Hematopoietic multipotent progenitor cell treated with erythropoietin and hydrocortisone succinate and interleukin-3 and kit ligand, for 4 days (in vitro differentiated cells): ENCODE results near the gene HIP1R.
A peak's percentile ranks its signal among the peaks of the same experiment; 100 is the strongest.

Source experiments
- DNase-seq: peaks from one replicate; pipeline ENCODE4 v3.0.0-alpha.2; 2015

Gene HIP1R

DNA sequence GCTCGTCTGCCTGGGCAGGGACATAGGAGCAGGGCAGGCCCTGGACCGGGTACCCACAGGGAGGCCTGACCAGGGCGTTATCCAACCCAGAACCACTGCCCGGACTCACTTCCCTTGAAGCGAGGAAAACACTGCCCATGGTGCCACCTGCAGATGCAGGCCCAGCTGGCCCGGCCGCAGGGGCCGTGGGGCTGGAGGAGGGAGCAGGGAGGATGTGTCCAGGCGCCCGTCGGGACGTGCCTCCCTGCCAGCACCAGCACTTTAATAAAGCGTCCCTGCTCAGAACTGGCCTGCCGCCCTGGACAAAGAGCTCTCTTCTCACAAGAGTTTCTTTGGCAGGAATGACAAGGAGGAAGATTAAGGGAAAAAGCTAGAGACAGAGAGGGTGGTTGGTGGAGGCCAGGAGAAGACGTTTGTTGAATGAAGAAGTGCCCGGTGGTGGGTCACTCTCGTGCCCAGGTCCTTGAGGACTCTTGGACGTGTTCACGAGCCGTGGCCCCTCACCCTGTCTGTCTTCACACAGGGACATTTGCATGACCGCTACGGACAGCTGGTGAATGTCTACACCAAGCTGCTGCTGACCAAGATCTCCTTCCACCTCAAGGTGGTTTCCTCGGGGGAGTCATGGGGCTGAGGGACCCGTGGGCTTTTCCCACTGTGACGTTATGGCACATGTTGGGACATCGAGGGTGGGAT, 14.2 kb downstream of the HIP1R start:
- no peak for DNase-seq

DNA sequence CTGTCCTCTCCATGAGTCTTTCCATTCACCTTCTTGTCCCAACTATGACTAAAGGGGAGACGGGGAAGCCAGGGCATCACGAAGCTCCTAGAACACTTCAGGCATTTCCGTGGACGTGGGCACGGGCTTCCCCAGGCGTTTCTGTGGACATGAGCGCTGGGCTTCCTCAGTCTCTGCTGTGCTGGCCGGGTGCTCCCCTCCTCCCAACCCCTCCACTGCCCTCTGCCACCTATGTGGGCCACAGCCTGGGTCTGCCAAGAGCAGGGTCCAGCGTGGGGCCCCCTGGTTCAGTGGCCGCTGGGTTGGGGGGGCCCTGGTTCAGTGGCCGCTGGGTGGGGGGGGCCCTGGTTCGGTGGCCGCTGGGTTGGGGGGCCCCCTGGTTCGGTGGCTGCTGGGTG, 14.8 kb downstream of the HIP1R start:
- DNase-seq: no peak

DNA sequence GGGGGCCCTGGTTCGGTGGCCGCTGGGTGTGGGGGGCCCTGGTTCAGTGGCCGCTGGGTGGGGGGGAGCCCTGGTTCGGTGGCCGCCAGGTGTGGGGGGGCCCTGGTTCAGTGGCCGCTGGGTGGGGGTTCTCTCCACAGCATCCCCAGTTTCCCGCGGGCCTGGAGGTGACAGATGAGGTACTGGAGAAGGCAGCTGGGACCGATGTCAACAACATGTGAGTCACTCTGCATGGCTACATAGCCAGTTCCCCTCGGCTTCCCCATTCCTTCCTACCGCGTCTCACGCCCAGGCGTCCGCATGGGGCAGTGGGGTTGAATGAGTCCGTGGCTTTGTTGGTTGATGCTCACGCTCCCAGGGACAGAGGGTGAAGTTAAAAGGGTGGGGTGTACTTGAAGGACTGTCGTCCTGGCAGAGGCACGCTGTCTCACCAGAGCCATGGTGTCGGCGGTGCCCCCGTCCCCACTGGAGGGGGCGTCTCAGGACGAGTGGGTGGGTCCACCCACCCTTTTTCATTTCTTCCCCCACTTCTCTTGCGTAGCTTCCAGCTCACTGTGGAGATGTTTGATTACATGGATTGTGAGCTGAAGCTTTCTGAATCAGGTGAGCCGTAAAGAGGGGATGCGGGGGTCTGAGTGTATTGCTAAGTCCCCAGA, 15.6 kb downstream of the HIP1R start:
- DNase-seq: no peak

DNA sequence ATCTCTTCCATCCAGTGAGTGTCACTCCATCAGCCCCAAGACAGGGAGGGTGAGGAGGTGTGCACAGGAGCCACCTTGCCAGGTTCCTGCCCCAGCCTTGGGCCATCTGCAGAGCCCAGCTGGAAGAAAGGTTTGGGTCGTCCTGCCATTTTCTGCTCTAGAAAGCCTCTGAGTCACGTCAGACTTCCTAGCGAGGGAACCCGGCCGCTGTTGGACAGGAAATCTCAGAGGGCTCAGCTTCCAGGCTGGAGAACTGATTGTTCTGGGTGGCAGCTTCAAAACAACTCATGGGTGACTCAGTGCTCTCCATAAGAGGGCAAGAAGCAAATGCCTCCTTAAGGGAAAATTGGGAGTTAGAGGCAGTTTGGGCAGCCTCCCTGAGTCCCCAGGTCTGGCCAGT, 16.6 kb downstream of the HIP1R start:
- DNase-seq: no peak

DNA sequence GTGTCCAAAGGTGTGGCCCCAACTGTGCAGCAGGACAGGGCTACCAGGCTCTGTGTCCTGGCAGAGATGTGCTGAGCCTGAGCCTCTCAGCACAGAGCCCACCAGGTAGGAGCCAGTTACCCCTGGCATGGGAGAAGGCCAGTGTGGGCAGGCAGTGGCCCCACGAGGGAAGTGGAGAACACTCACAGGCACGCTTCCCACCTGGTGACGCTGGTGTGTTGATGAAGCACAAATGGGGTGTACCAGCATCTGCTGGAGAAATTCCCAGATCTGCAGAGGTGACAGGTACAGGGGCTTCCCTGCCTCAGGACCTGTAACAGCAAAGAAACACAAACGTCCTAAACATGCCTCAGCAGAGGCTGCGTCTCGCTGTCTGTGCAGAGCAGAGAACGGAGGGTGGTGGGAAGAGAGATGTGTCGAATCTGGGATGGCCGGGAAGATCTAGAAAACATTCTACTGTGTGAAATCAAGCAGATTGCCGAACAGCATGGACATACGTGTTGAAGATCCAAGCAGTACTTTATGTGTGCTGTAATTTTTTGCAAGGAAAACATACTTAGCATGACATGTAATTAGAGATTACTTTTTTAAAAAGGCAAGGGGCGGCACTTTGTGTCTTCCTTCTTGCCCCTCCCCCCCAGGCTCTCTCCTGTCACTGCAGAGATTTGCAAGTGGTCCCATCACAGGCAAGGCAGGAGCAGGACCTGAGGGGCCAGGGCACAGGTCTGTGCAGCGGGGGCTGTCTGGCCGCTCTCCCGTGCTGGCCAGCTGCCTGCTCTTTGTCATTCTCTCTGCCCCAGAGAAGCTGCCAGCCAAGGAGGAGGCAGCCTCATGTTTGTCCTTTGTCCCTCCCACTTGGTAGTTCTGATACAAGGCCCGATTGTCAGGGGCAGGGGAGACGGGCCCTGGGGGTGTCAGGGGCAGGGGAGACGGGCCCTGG, 17.3 kb downstream of the HIP1R start:
- DNase-seq: no peak

DNA sequence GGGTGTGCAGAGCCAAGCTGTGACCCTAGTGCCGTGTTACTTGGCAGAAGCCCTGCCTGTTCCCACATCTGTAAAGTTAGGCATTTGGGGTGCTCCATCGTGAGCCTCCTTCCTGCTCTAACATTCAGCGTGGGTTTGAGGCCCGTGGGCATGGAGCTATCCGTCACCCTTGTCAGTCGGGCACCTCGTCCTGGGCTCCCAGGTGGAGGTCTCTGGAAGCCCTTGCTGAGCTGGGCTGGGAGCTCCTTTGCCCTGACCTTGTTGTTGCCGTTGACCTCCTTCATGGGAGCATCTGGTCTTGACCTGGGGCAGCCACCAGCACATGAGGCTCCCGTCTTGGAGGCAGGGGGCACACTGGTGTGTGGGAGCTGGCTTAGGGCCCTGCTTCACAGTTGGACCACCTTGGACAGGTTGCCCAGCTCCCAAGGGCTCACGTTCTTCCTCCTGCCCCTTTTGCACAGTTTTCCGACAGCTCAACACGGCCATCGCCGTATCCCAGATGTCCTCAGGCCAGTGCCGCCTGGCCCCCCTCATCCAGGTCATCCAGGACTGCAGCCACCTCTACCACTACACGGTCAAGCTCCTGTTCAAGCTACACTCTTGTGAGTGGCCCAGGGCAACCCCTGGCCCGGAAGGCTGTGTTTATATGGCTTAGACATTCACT, 18.5 kb downstream of the HIP1R start:
- no peak for DNase-seq

DNA sequence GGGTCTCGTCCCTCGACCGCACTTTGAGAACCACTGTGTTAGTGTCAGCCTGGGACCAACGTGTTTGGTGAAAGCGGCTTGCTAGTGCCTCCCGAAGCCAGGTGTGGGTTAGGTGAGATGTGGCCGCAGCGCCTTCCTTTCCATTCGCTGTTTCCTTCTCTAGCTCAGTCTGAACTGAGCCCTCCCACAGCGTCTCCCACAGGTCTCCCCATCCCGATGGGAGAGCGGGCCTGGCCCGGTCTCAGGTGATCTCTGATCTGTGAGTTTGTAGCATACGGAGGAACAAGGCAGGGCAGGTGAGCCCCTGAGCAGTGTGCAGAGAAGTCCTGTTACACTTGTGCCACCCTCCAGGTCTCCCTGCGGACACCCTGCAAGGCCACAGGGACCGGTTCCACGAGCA, 19.3 kb downstream of the HIP1R start:
- no peak for DNase-seq

DNA sequence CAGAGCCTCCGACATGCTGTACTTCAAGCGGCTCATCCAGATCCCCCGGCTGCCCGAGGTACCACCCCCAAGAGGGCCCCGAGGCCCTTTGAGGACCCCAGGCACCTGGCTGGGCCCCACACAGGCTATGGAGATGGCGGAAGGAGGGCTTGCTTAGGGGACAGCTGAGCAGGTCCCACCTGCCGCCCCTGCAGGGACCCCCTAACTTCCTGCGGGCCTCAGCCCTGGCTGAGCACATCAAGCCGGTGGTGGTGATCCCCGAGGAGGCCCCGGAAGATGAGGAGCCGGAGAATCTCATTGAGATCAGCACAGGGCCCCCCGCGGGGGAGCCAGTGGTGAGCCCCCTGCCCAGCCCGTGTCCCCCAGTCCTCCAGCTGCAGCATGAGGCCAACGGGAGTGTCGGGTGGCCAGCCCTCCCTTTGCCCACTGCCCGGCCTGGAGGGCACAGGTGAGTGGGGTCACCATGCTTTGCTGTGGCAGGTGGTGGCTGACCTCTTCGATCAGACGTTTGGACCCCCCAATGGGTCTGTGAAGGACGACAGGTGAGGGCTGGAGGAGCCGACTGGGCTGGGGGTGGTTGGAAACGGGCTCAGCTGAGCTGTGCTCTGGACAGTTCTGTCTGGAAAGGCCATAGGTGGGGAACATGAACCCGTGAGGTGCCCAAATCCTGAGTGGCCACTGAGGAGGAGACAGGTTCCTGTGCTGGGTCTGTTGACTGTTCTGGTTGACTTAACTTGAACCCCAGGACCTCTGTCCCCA, 20.0 kb downstream of the HIP1R start:
- DNase-seq: no peak

DNA sequence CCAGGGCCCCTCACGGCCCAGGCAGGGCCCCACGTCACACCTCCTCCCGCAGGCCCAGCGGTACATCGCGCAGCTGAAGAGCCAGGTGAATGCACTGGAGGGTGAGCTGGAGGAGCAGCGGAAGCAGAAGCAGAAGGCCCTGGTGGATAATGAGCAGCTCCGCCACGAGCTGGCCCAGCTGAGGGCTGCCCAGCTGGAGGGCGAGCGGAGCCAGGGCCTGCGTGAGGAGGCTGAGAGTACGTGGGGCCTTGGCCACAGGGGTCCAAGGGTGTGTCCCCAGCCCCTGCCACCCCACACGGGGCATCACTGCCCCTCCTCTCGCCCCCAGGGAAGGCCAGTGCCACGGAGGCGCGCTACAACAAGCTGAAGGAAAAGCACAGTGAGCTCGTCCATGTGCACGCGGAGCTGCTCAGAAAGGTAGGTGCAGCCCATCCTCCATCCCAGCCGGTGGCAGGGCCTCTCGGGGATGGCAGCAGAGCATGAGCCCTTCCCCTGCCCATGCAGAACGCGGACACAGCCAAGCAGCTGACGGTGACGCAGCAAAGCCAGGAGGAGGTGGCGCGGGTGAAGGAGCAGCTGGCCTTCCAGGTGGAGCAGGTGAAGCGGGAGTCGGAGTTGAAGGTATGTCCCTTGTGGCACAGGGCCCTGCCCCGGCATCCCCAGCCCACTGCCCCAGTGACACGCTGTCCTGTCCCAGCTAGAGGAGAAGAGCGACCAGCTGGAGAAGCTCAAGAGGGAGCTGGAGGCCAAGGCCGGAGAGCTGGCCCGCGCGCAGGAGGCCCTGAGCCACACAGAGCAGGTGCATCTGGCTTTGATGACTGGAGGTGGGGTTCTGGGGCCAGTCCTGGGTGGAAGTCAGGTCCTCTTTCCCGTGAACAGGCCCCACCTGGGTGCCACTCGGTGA, 20.9 kb downstream of the HIP1R start:
- DNase-seq: no peak

DNA sequence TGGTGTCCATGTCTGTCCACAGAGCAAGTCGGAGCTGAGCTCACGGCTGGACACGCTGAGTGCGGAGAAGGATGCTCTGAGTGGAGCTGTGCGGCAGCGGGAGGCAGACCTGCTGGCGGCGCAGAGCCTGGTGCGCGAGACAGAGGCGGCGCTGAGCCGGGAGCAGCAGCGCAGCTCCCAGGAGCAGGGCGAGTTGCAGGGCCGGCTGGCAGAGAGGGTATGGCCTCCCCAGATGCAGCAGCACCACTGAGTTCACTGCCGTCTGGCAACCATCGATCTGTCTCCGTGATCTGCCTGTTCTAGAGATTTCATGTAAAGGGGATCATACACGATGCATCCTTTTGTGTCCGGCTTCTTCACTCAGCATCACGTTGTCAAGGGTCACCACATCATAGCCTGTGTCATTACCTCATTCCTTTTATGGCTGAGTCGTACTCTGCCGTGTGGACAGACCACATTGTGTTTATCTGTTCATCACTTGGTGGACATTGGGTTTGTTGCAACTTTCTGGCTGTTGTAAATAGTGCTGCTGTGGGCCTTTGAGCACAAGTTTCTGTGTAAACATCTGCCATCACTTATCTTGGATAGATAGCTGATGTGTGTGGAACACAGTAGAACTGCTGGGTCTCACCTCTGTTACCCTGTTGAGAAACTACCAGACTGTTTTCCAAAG, 21.9 kb downstream of the HIP1R start:
- DNase-seq: no peak

DNA sequence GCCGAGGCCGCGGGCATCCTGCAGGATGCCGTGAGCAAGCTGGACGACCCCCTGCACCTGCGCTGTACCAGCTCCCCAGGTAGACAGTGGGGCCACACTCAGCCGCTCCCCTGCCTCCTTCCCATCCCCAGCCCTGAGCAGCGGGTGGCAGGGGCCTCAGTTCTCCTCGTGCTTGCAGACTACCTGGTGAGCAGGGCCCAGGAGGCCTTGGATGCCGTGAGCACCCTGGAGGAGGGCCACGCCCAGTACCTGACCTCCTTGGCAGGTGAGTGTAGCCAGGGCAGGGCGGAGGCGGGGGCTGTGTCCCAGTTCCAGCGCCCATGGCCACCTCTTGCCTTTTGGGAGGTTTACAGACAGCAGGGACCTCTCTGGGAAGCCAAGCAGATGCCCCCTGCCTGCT, 22.9 kb downstream of the HIP1R start:
- no peak for DNase-seq

DNA sequence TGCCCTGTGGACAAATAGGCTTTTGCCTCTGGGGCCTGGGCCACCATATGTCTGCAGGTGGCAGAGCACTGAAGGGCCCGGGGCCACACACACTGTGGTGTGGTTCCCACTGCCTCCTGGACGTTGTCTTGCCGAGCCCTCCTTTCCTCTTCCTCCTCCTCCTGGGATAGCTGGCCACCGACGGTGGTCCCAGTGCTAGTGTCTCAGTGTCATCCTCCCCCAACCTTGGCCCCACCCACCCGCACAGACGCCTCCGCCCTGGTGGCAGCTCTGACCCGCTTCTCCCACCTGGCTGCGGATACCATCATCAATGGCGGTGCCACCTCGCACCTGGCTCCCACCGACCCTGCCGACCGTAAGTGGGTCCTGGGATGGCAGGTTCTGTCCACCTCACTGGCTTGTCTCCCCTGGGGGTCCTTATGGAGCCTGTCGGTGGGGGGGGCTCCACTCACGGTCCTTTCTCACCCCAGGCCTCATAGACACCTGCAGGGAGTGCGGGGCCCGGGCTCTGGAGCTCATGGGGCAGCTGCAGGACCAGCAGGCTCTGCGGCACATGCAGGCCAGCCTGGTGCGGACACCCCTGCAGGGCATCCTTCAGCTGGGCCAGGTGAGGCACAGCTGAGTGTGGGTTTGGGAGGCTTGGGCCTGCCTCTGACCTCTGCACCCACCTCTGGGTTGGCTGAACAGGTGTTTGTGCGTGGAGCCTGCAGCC, 23.5 kb downstream of the HIP1R start:
- no peak for DNase-seq

DNA sequence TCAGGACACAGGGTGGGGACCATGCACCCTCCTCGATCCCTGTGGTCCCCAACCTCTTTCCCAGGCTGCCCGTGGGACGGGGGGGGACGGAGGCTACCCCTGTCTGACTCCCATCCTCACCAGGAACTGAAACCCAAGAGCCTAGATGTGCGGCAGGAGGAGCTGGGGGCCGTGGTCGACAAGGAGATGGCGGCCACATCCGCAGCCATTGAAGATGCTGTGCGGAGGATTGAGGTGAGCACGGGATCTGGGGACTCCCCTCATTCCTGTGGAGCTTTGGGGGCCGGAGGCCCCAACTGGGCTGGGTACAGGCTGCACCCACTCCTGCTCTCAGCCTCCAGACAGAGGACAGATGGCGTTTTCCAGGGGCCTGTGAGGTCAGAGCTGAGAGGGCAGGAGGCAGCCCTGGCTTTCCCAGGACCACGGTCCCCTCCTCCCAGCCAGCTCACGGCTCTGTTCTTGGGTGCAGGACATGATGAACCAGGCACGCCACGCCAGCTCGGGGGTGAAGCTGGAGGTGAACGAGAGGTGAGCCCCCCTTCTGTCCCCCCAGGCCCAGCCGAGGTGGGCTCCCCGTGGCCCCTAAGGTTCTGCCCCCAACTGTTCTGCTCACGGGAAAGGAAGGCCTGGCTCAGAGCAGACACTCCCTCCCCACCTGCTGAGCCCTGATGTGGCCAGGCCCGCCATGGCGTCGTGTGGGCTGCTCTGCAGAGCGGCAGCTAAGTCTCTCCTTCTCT, 24.2 kb downstream of the HIP1R start:
- no peak for DNase-seq

DNA sequence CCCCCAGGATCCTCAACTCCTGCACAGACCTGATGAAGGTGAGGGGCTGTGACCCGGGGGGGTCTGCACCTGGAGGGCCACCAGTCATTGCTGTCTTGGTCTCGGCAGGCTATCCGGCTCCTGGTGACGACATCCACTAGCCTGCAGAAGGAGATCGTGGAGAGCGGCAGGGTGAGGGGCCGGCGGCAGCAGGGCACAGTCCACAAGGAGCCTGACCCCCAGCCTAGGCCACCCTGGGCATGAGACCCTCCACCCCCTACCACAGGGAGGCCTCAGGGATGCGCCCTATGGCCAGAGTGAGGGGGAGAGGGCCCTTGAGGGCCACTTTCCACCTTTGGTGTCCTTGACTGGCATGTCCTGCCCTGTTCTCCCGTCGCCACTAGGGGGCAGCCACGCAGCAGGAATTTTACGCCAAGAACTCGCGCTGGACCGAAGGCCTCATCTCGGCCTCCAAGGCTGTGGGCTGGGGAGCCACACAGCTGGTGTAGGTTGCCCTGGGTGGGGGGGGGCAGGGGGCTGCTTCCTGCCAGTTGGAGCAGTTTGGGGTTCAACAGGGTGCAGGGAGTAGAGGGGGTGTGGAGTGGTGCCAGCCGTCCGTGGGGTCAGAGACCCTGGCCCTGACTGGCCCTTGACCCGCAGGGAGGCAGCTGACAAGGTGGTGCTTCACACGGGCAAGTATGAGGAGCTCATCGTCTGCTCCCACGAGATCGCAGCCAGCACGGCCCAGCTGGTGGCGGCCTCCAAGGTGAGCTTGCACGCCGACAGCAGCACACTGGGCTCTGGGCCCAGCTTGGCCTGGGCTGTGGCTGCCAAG, 25.0 kb downstream of the HIP1R start:
- DNase-seq: peak; percentile 91

DNA sequence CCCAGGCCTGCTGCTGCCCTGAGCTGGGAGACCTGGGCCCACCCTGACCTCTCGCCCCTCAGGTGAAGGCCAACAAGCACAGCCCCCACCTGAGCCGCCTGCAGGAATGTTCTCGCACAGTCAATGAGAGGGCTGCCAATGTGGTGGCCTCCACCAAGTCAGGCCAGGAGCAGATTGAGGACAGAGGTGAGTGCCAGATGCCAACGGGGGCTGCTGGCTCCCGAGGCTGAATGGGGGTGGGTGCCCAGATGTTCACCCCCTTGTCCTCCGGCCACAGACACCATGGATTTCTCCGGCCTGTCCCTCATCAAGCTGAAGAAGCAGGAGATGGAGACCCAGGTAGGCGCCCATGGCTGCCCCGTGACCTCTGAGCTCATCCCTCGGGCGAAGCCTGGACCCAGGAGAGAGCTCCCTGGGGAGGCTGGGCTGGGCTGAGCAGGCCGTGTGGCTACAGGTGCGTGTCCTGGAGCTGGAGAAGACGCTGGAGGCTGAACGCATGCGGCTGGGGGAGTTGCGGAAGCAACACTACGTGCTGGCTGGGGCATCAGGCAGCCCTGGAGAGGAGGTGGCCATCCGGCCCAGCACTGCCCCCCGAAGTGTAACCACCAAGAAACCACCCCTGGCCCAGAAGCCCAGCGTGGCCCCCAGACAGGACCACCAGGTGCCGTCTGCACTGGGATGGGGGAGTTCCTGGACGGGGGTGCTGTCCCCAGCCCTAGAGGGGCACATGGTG, 25.8 kb downstream of the HIP1R start:
- no peak for DNase-seq

DNA sequence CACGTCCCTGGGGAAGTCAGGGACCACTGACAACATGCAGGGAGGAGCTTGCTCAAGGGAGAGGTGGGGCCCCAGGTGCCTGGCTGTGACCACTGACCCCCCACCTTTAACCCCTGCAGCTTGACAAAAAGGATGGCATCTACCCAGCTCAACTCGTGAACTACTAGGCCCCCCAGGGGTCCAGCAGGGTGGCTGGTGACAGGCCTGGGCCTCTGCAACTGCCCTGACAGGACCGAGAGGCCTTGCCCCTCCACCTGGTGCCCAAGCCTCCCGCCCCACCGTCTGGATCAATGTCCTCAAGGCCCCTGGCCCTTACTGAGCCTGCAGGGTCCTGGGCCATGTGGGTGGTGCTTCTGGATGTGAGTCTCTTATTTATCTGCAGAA, 26.3 kb downstream of the HIP1R start:
- DNase-seq: no peak

DNA sequence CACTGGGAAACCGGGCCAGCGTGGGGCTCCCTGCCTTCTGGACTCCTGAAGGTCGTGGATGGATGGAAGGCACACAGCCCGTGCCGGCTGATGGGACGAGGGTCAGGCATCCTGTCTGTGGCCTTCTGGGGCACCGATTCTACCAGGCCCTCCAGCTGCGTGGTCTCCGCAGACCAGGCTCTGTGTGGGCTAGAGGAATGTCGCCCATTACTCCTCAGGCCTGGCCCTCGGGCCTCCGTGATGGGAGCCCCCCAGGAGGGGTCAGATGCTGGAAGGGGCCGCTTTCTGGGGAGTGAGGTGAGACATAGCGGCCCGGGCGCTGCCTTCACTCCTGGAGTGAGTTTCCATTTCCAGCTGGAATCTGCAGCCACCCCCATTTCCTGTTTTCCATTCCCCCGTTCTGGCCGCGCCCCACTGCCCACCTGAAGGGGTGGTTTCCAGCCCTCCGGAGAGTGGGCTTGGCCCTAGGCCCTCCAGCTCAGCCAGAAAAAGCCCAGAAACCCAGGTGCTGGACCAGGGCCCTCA, 26.9 kb downstream of the HIP1R start:
- DNase-seq: no peak
